Measurements from ENCODE around the gene MRM1. TPM values are rescaled to one million over a fixed set of nuclear protein-coding genes. Genes with fewer than 3 reads are reported as not detected.

Gene MRM1
- total and polyA plus RNA-seq, 2 donors (not counting 1 experiment from before 2014, with no cell fraction given): 2.5 to 6.9 TPM

DNA sequence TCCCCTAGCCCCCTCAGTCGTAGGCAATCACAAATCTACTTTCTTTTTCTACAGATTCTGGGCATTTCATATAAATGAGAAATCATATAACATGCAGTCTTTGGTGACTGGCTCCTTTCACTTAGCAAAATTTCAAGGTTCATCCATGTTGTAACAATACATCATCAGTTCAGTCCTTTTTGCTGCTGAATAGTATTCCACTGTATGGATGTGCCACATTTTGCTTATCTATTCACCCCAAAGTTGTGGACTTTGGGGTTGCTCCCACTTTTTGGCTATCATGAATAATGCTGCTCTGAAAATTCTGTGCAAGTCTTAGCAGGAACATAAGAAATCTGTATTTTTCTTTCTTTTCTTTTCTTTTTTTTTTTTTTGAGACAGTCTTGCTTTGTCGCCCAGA is 39.0 kb downstream of the MRM1 start:
- Histone ChIP-seq H3K9ac (ENCODE audit: insufficient read depth, low read length) (no peak overlapping the region), H3K79me2 (ENCODE audit: control insufficient read depth, insufficient read depth, low read length) (no peaks in the 10 kb centered on the region), H4K20me1 (ENCODE audit: control insufficient read depth, extremely low read depth, insufficient read depth, low read length) (no peaks in the 10 kb centered on the region), H3K9me3 (ENCODE audit: control insufficient read depth, insufficient read depth, low read depth, low read length) (no peaks in the 10 kb centered on the region), H3K36me3 (ENCODE audit: control insufficient read depth, insufficient read depth, low read length) (no peaks in the 10 kb centered on the region), H3K27ac (ENCODE audit: insufficient read depth, low read length) (no peak overlapping the region), H3K4me1 (ENCODE audit: control insufficient read depth, extremely low read depth, insufficient read depth, low read length) (no peaks in the 10 kb centered on the region), H3K4me3 (replicated peaks in 1 of 4; ENCODE audit: control extremely low read depth in 1 of 4, insufficient read depth in 1 of 4, low read depth in 3 of 4, low read length in 4 of 4) (no peak overlapping the region), H3K27me3 (ENCODE audit: control insufficient read depth, insufficient read depth, low read length) (peaks cover 47% of the 10 kb centered on the region), H2AFZ (ENCODE audit: low read length) (no peak overlapping the region), H3K4me2 (ENCODE audit: extremely low read depth, insufficient read depth, low read length) (no peak overlapping the region)
- DNase-seq (ENCODE audit: low read depth in 2 of 2): no peak
- TF ChIP-seq, protein P1, sequence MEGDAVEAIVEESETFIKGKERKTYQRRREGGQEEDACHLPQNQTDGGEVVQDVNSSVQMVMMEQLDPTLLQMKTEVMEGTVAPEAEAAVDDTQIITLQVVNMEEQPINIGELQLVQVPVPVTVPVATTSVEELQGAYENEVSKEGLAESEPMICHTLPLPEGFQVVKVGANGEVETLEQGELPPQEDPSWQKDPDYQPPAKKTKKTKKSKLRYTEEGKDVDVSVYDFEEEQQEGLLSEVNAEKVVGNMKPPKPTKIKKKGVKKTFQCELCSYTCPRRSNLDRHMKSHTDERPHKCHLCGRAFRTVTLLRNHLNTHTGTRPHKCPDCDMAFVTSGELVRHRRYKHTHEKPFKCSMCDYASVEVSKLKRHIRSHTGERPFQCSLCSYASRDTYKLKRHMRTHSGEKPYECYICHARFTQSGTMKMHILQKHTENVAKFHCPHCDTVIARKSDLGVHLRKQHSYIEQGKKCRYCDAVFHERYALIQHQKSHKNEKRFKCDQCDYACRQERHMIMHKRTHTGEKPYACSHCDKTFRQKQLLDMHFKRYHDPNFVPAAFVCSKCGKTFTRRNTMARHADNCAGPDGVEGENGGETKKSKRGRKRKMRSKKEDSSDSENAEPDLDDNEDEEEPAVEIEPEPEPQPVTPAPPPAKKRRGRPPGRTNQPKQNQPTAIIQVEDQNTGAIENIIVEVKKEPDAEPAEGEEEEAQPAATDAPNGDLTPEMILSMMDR (conservative IDR thresholded peaks at IDR 0.05 in 1 of 2, IDR thresholded peaks at IDR 0.05 in 1 of 2; ENCODE audit: low read depth in 1 of 2, low read length in 2 of 2): no peak
- no peak for TF ChIP-seq EZH2 (IDR thresholded peaks at IDR 0.05; ENCODE audit: low read length, missing control alignments)

DNA sequence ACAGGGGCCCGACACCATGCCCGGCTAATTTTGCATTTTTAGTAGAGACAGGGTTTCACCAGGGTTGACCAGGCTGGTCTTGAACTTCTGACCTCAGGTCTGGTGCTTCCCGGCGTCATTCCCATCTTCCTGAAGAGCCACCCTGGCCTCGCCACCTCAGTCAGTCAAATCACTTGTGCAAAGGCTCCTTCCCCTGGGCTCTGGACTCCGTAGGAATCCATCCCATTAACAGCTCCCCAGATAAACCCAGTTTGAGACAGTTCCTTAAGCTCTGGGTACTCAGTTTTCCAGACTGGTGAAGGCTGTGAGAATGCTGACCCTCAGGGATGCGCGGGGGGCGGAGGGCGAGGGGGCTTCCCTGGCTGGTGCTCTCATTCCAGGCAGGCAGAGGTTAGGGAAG is 39.5 kb downstream of the MRM1 start:
- no peaks in the 10 kb centered on the region for H4K20me1 ChIP-seq (ENCODE audit: control insufficient read depth, extremely low read depth, insufficient read depth, low read length)
- H3K4me3 ChIP-seq (replicated peaks in 1 of 4; ENCODE audit: control extremely low read depth in 1 of 4, insufficient read depth in 1 of 4, low read depth in 3 of 4, low read length in 4 of 4): no peak overlapping the region
- H3K9me3 ChIP-seq (ENCODE audit: control insufficient read depth, insufficient read depth, low read depth, low read length): no peaks in the 10 kb centered on the region
- H2AFZ ChIP-seq (ENCODE audit: low read length): no peak overlapping the region
- peaks cover 50% of the 10 kb centered on the region for H3K27me3 ChIP-seq (ENCODE audit: control insufficient read depth, insufficient read depth, low read length)
- TF ChIP-seq, protein P1 (conservative IDR thresholded peaks at IDR 0.05 in 1 of 2, IDR thresholded peaks at IDR 0.05 in 1 of 2; ENCODE audit: low read depth in 1 of 2, low read length in 2 of 2): no peak
- TF ChIP-seq EZH2 (IDR thresholded peaks at IDR 0.05; ENCODE audit: low read length, missing control alignments): no peak
- H3K79me2 ChIP-seq (ENCODE audit: control insufficient read depth, insufficient read depth, low read length): no peaks in the 10 kb centered on the region
- H3K9ac ChIP-seq (ENCODE audit: insufficient read depth, low read length): no peak overlapping the region
- DNase-seq (ENCODE audit: low read depth in 2 of 2): no peak
- H3K4me1 ChIP-seq (ENCODE audit: control insufficient read depth, extremely low read depth, insufficient read depth, low read length): no peaks in the 10 kb centered on the region
- H3K36me3 ChIP-seq (ENCODE audit: control insufficient read depth, insufficient read depth, low read length): no peaks in the 10 kb centered on the region
- no peak overlapping the region for H3K27ac ChIP-seq (ENCODE audit: insufficient read depth, low read length)
- no peak overlapping the region for H3K4me2 ChIP-seq (ENCODE audit: extremely low read depth, insufficient read depth, low read length)

DNA sequence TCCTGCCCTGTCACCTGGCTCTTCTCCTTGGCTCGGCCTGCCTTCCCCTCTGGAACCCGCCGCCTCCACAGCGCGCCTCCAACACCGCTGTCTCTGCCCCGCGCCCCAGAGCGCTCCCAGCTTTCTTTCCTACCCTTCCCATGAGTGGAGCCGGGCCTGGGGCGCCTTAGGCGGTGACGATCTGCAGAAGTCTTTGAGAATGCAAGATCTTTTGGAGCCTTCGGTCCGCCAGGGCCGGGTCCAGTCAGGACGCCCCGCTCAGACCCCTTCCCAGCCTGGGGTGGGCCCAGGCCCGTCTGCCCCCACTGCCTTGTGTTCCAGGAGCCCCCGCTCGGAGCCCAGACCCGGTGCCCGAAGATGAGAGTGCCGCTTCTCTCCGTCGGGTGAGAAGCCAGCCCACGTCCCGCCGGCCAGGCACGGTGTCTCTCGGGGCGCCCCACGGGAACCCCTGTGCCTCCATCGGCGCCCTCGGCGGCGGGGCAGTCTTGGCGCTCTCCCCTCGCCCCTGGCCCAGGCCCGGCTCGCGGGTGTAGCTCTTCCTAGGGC is 40.0 kb downstream of the MRM1 start:
- H3K79me2 ChIP-seq (ENCODE audit: control insufficient read depth, insufficient read depth, low read length): no peaks in the 10 kb centered on the region
- no peak overlapping the region for H3K27ac ChIP-seq (ENCODE audit: insufficient read depth, low read length)
- H3K4me3 ChIP-seq (replicated peaks in 1 of 4; ENCODE audit: control extremely low read depth in 1 of 4, insufficient read depth in 1 of 4, low read depth in 3 of 4, low read length in 4 of 4): peak overlapping the region in 1 of 4 experiments; percentile 35
- H3K4me1 ChIP-seq (ENCODE audit: control insufficient read depth, extremely low read depth, insufficient read depth, low read length): no peaks in the 10 kb centered on the region
- H4K20me1 ChIP-seq (ENCODE audit: control insufficient read depth, extremely low read depth, insufficient read depth, low read length): no peaks in the 10 kb centered on the region
- H3K4me2 ChIP-seq (ENCODE audit: extremely low read depth, insufficient read depth, low read length): no peak overlapping the region
- no peaks in the 10 kb centered on the region for H3K36me3 ChIP-seq (ENCODE audit: control insufficient read depth, insufficient read depth, low read length)
- no peak for DNase-seq (ENCODE audit: low read depth in 2 of 2)
- H2AFZ ChIP-seq (ENCODE audit: low read length): no peak overlapping the region
- H3K27me3 ChIP-seq (ENCODE audit: control insufficient read depth, insufficient read depth, low read length): peaks cover 50% of the 10 kb centered on the region
- TF ChIP-seq, protein P1 (conservative IDR thresholded peaks at IDR 0.05 in 1 of 2, IDR thresholded peaks at IDR 0.05 in 1 of 2; ENCODE audit: low read depth in 1 of 2, low read length in 2 of 2): no peak
- peak; percentile 64 for TF ChIP-seq EZH2 (IDR thresholded peaks at IDR 0.05; ENCODE audit: low read length, missing control alignments)
- no peak overlapping the region for H3K9ac ChIP-seq (ENCODE audit: insufficient read depth, low read length)
- H3K9me3 ChIP-seq (ENCODE audit: control insufficient read depth, insufficient read depth, low read depth, low read length): no peaks in the 10 kb centered on the region

All from fibroblast of lung (primary cell).